ENCODE data around the gene DSTN. TPM values are rescaled to one million over a fixed set of nuclear protein-coding genes. Genes with fewer than 3 reads are reported as not detected.
A peak's percentile ranks its signal among the peaks of the same experiment; 100 is the strongest.

DSTN gene
- total and polyA plus RNA-seq, 8 donors: 334 to 1,254 (median 577) TPM

DNA sequence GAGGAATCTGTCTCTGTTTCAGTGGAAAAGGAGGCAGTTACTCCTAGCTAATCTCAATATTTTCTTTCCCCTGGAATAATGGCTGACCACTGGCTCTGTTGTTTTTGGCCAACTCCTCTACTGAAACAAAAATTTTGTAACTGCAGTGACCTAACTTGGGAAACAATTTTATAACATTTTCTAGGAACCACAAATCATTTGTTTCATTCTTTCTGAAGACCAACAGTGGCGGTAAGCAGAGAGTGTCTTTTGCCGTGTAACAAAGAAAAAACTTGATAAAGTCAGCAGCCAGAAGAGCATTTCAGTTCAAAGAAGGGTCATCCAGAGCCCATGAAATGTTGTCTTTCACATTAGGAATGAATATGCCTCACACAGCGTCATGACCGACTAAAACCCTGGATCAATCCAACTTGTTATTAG, 26.9 kb upstream of the DSTN start:
- peaks cover 0 to 42% (median 9%) of the 10 kb centered on the region in 4 donors for H3K4me1 ChIP-seq
- TF ChIP-seq EP300 (IDR thresholded peaks at IDR 0.05) (no peak), POLR2AphosphoS5 (IDR thresholded peaks at IDR 0.05) (peak in 2 of 3 donors; percentile 5 to 43), POLR2A (IDR thresholded peaks at IDR 0.05) (no peak)
- TF ChIP-seq, protein P1, sequence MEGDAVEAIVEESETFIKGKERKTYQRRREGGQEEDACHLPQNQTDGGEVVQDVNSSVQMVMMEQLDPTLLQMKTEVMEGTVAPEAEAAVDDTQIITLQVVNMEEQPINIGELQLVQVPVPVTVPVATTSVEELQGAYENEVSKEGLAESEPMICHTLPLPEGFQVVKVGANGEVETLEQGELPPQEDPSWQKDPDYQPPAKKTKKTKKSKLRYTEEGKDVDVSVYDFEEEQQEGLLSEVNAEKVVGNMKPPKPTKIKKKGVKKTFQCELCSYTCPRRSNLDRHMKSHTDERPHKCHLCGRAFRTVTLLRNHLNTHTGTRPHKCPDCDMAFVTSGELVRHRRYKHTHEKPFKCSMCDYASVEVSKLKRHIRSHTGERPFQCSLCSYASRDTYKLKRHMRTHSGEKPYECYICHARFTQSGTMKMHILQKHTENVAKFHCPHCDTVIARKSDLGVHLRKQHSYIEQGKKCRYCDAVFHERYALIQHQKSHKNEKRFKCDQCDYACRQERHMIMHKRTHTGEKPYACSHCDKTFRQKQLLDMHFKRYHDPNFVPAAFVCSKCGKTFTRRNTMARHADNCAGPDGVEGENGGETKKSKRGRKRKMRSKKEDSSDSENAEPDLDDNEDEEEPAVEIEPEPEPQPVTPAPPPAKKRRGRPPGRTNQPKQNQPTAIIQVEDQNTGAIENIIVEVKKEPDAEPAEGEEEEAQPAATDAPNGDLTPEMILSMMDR (IDR thresholded peaks at IDR 0.05): no peak
- H3K27me3 ChIP-seq: no peaks in the 10 kb centered on the region
- intact Hi-C loops (cut with DNase I; ENCODE audit: low total_unique reads): no loop called here
- peak overlapping the region in 4 of 5 donors; percentile 35 to 83 (median 73) for H3K27ac ChIP-seq
- H3K9me3 ChIP-seq: no peaks in the 10 kb centered on the region
- WGBS, 5 donors: 53 to 74% (median 72%) methylated on average over 4 of the region's 4 CpGs
- no peaks in the 10 kb centered on the region for H3K36me3 ChIP-seq
- no peak overlapping the region for H3K4me3 ChIP-seq
- peak in 1 of 2 donors; percentile 74 for DNase-seq

DNA sequence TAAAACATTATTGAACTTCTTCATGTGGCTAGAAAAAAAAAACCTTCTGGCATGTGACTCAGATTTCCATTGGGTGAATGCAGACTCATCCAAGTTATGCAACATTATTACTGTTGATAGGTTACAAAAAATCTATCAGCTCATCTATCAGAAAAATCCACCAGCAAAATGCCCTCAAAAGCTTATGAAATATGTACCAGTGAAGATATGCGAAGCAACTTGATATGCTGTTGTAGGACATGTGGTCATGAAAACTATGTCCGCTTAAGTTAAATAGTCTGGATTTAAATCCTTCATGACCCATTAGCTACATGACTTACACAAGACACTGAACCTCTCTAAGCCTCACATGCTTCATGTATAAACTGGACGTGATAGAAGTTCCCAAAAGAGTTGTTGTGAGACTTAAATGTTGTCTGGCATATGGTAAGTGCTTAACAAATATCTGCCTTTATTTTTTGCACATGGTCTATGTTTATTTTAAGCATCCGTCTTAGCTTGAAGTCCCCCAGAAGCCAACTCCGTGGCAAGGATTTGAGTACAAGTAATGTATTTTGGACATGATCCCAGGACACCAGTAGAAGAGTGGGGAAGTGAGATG, 26.2 kb upstream of the DSTN start:
- Histone ChIP-seq H3K27me3 (no peaks in the 10 kb centered on the region), H3K36me3 (no peaks in the 10 kb centered on the region), H3K4me3 (no peak overlapping the region), H3K27ac (peak overlapping the region in 4 of 5 donors; percentile 35 to 83 (median 73)), H3K9me3 (no peaks in the 10 kb centered on the region), H3K4me1 (peaks cover 0 to 42% (median 9%) of the 10 kb centered on the region in 4 donors)
- DNase-seq: peak in 1 of 2 donors; percentile 66
- WGBS, 5 donors: 40 to 72% (median 67%) methylated on average over 5 of the region's 5 CpGs
- TF ChIP-seq EP300 (IDR thresholded peaks at IDR 0.05) (no peak), POLR2AphosphoS5 (IDR thresholded peaks at IDR 0.05) (peak; percentile 8 to 39 (median 12))
- TF ChIP-seq, protein P1 (IDR thresholded peaks at IDR 0.05): no peak
- intact Hi-C loops (cut with DNase I; ENCODE audit: low total_unique reads): no loop called here

- peaks cover 0 to 42% (median 9%) of the 10 kb centered on the region in 4 donors for H3K4me1 ChIP-seq
- intact Hi-C loops (cut with DNase I; ENCODE audit: low total_unique reads): no loop called here
- TF ChIP-seq, protein P1 (IDR thresholded peaks at IDR 0.05): no peak
- TF ChIP-seq EP300 (IDR thresholded peaks at IDR 0.05): no peak
- no peak for TF ChIP-seq POLR2AphosphoS5 (IDR thresholded peaks at IDR 0.05)
- no peak for TF ChIP-seq POLR2A (IDR thresholded peaks at IDR 0.05)
Observed at GRCh38 chr20:17545127-17545526, 24.7 kb upstream of the DSTN start.

DNA sequence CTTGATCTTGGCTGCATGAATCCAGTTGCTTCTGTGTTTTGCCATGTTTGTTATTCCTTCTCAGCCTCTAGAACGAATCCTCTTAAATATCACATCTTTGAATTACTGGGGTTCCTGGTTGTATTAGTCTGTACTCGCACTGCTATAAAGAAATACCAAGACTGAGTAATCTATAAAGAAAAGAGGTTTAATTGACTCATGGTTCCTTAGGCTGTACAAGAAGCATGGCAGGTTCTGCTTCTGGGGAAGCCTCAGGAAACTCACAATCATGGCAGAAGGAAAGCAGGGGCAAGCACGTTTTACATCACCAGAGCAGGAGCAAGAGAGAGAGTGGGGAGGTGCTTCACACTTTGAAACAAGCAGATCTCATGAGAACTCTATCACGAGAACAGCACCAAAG, 20.7 kb upstream of the DSTN start:
- Histone ChIP-seq H3K4me3 (no peak overlapping the region), H3K36me3 (no peaks in the 10 kb centered on the region), H3K27ac (peak overlapping the region in 1 of 5 donors; percentile 42), H3K27me3 (no peaks in the 10 kb centered on the region), H3K4me1 (peaks cover 0 to 16% (median 1%) of the 10 kb centered on the region in 4 donors), H3K9me3 (no peaks in the 10 kb centered on the region)
- intact Hi-C loops (cut with DNase I; ENCODE audit: low total_unique reads): no loop called here
- TF ChIP-seq POLR2AphosphoS5 (IDR thresholded peaks at IDR 0.05) (no peak), POLR2A (IDR thresholded peaks at IDR 0.05) (no peak), EP300 (IDR thresholded peaks at IDR 0.05) (no peak)
- TF ChIP-seq, protein P1 (IDR thresholded peaks at IDR 0.05): no peak
- WGBS, 5 donors: 83 to 86% (median 83%) methylated on average over 4 of the region's 4 CpGs
- DNase-seq: no peak

More at GRCh38 chr20:17545127-17545526, 24.7 kb upstream of the DSTN start:
- 74 to 90% (median 82%) methylated on average over 4 of the region's 4 CpGs for WGBS, 5 donors
- Histone ChIP-seq H3K9me3 (no peaks in the 10 kb centered on the region), H3K27ac (peak overlapping the region in 3 of 5 donors; percentile 9 to 83 (median 75)), H3K27me3 (no peaks in the 10 kb centered on the region), H3K36me3 (no peaks in the 10 kb centered on the region), H3K4me3 (no peak overlapping the region)
- no peak for DNase-seq

Measured in stomach (tissue), 9 donors.